Left ventricle myocardium inferior (tissue), 1 donor: ENCODE results near the gene NRXN2. TPM values are rescaled to one million over a fixed set of nuclear protein-coding genes. Genes with fewer than 3 reads are reported as not detected.
A peak's percentile ranks its signal among the peaks of the same experiment; 100 is the strongest.

Experiments
- DNase-seq: peaks from one replicate; pipeline ENCODE4 v3.0.0-alpha.2; 2020
- H3K27ac ChIP-seq: fragments of 200-600 bp; replicated peaks from 2 replicates; pipeline ENCODE4 v1.8.0; 2021
- H3K27me3 ChIP-seq: fragments of 200-600 bp; 2 replicates; pipeline ENCODE4 v1.8.0; 2021; ENCODE audit warnings: low read depth
- H3K36me3 ChIP-seq: fragments of 200-600 bp; 2 replicates; pipeline ENCODE4 v1.8.0; 2021
- H3K4me1 ChIP-seq: fragments of 200-600 bp; 2 replicates; pipeline ENCODE4 v1.8.0; 2021
- H3K4me3 ChIP-seq: fragments of 200-600 bp; 2 replicates; pipeline ENCODE4 v1.8.0; 2021; ENCODE audit warnings: mild to moderate bottlenecking, moderate library complexity
- H3K9me3 ChIP-seq: fragments of 200-600 bp; replicated peaks from 2 replicates; pipeline ENCODE4 v1.8.0; 2021
- intact Hi-C: fragments of 100-400 bp; cut with micrococcal nuclease; formaldehyde crosslinking; loops from one replicate; pipeline ENCODE4 v1.11.0; 2022
- total RNA-seq: library from RNA; stranded (reverse); fragmentation: NEBNext Ultra II Directional; extraction: Animal tissue kit (Norgen Biotek cat#: 25700); gene quantifications from one replicate; pipeline ENCODE4 v1.2.1, GENCODE V29; 2021
- TF ChIP-seq, protein P1 (sequence below): fragments of 200-600 bp; IDR thresholded peaks from 2 replicates; pipeline ENCODE4 v1.8.0; 2021; ENCODE audit warnings: antibody characterized with exemption, mild to moderate bottlenecking, borderline replicate concordance
- donor health status: DM: no; HTN: yes; CAD: no; lungs with severe emphysema.

NRXN2 gene
- total RNA-seq, 1 donor from 2014 or later = 0.71 TPM

DNA sequence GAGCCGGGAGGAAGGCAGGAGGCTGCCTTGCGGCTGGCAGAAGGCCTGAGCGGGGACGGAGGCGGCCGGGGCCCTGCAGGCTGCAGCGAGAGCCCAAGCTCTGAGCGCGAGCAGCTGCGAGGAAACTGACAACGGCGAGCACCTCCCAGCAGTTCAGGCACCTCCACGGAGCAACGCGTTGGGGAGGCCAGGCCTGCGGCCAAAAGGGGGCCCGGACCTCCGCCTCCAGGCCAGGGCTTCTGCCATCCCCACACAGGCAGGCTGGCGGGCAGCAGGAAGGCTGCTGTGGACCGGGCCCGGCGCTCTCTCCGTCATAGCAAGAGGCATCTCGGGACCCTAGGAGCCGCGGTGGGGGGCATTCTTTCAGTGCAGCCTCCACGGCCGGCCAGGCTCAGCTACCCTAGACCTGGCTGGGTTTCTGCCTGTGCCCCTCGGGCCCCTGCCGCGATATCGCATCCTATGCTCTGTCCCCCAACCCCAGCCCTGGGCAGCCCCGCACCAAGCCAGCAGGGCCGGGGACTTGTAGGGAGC, 154.9 kb downstream of the NRXN2 start:
- no peak overlapping the region for H3K4me3 ChIP-seq
- TF ChIP-seq, protein P1, sequence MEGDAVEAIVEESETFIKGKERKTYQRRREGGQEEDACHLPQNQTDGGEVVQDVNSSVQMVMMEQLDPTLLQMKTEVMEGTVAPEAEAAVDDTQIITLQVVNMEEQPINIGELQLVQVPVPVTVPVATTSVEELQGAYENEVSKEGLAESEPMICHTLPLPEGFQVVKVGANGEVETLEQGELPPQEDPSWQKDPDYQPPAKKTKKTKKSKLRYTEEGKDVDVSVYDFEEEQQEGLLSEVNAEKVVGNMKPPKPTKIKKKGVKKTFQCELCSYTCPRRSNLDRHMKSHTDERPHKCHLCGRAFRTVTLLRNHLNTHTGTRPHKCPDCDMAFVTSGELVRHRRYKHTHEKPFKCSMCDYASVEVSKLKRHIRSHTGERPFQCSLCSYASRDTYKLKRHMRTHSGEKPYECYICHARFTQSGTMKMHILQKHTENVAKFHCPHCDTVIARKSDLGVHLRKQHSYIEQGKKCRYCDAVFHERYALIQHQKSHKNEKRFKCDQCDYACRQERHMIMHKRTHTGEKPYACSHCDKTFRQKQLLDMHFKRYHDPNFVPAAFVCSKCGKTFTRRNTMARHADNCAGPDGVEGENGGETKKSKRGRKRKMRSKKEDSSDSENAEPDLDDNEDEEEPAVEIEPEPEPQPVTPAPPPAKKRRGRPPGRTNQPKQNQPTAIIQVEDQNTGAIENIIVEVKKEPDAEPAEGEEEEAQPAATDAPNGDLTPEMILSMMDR = no peak
- H3K36me3 ChIP-seq = no peaks in the 10 kb centered on the region
- no peak for DNase-seq
- H3K9me3 ChIP-seq = no peaks in the 10 kb centered on the region
- H3K4me1 ChIP-seq = peaks cover 12% of the 10 kb centered on the region
- intact Hi-C loops = no loop called here
- H3K27ac ChIP-seq = no peak overlapping the region
- H3K27me3 ChIP-seq = peaks cover 9% of the 10 kb centered on the region

DNA sequence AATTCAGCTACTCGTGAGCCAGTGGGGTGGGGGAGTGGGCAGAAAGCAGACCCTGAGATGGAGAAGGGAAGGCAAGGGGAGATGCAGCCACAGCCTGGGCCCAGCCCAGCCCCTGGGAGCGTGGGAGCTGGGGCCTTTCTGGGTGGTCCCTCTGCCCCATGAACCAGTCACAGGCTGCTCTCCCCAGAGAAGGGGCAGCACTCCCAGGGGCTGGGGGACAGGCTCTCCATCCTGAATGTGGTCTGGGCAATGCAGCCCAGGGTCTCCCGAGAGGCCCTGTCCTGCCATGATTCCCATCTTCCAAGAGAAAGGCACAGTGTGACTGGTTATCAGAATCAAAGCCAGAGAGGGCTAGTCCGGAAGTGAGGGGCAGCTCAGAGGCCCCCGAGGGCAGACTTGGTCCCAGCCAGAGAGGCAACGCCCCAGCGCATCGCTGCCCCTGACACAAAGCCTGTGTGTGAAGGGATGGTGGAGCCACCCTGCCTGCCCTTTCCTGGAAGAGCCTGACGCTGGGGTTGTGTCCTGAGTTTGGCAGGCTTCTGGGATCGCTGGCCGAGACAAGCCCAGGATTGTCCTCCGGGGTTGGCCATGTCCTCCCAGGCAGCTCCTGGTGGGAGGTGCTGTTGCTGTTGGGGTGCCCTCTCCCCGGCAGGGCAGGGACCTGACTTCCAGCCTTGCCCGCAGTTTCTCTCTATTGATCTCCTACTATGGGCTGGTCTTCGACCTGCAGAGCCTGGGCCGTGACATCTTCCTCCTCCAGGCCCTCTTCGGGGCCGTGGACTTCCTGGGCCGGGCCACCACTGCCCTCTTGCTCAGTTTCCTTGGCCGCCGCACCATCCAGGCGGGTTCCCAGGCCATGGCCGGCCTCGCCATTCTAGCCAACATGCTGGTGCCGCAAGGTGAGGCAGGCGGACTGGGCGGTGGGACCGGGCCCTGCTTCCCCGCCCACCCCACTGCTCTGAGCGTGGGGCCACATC, 155.8 kb downstream of the NRXN2 start:
- peaks cover 14% of the 10 kb centered on the region for H3K27me3 ChIP-seq
- H3K36me3 ChIP-seq = no peaks in the 10 kb centered on the region
- H3K4me3 ChIP-seq = peak overlapping the region; percentile 33
- intact Hi-C loops = no loop called here
- TF ChIP-seq, protein P1 = no peak
- no peak overlapping the region for H3K27ac ChIP-seq
- no peaks in the 10 kb centered on the region for H3K9me3 ChIP-seq
- no peak for DNase-seq
- peaks cover 12% of the 10 kb centered on the region for H3K4me1 ChIP-seq

DNA sequence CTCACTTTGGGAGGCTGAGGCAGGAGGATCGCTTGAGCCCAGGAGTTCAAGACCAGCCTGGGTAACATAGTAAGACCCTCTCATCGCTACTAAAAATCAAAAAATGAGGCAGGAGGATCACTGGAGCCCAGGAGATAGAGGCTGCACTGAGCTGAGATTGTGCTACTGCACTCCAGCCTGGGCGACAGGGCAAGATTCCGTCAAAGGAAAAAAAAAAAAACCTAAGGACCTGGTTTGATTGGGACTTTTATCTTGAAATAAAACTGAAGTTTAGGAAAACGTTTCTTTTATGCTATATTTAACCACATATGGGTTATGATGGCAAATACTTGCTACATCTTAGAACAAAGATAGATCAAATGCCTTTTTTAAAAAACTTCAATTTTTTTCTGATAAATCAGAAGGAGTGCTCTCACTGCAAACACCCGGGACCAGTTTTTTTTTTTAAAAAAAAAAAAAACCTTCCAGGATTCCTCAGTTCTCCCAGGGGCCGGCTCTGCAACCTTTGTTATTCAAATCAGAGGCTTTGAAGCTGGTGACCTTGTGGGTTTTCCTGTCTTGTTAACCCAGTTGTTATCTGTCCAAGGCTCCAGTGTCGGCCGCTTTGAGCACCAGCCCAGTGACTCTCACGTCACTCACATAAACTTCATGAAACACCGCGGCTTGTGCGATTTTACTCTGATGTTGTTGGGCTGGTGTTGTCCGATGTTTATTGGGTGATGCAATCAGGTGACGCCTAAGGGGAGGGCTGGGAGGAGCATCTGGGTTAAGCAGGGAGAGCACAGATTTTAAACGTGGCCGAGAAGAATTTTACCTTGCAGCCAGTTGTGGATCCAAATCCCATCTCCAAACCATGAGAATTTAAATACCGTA, 156.7 kb downstream of the NRXN2 start:
- no peaks in the 10 kb centered on the region for H3K9me3 ChIP-seq
- H3K4me3 ChIP-seq = peak overlapping the region; percentile 33
- DNase-seq = no peak
- TF ChIP-seq, protein P1 = no peak
- no peak overlapping the region for H3K27ac ChIP-seq
- H3K4me1 ChIP-seq = peaks cover 12% of the 10 kb centered on the region
- H3K36me3 ChIP-seq = no peaks in the 10 kb centered on the region
- H3K27me3 ChIP-seq = peaks cover 15% of the 10 kb centered on the region
- intact Hi-C loops = no loop called here

DNA sequence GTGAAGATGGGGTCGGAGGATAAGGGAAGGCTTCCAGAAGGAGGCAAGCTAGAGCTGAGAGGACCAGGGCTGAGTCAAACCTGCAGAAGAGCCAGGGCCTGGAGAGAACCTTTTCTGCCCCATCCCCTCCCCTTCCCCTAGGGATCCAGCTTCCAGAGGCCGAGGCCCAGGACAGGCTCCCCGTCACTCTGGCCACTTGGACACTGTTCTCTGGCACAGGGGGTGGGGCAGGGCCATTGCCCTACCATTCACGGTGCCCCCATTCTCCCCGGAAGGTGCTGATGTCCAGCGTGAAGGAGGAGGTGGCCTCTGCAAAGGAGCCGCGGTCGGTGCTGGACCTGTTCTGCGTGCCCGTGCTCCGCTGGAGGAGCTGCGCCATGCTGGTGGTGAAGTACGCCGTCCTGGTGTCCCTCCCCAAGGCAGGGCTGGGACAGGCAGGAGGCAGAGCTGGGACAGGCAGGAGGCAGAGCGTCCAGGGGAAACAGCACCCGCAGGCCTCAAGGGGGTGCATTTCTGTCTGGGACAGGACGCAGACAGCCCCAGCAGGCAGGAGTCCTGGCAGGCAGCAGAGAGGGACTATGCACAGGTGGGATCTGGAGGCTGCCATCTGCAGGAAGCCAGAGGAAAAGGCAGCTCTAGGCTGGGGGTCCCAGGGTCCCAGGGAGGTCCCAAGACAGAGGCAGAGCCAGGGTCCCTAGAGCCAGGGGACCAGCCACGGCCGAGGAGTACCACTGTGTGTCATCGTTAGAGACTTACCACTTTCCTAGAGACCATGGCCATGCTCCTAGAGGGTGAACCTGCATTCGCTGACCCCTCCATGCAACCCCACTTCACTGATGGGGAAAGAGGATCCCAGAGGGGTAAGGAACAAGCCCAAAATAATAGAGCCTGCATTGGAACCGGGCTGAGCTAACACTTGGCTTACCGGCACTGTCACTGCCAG, 157.8 kb downstream of the NRXN2 start:
- intact Hi-C loops = no loop called here
- H3K27ac ChIP-seq = no peak overlapping the region
- peaks cover 12% of the 10 kb centered on the region for H3K4me1 ChIP-seq
- H3K27me3 ChIP-seq = peaks cover 21% of the 10 kb centered on the region
- no peak overlapping the region for H3K4me3 ChIP-seq
- TF ChIP-seq, protein P1 = no peak
- H3K36me3 ChIP-seq = no peaks in the 10 kb centered on the region
- DNase-seq = no peak
- no peaks in the 10 kb centered on the region for H3K9me3 ChIP-seq
